ENCODE results near the gene CDK19. TPM values are rescaled to one million over a fixed set of nuclear protein-coding genes. Genes with fewer than 3 reads are reported as not detected.

Gene CDK19
- polyA plus RNA-seq, 1 donor (not counting 4 experiments of a cell fraction or from before 2014, with no cell fraction given) = 6.4 TPM

- no peak overlapping the region for H3K4me2 ChIP-seq (ENCODE audit: control insufficient read depth, extremely low read depth, insufficient read depth, low read depth, low read length)
- dilution Hi-C loops (cut with MboI; ENCODE audit: extremely low pct_ligation_motif_present, low sequenced_read_pairs) = no loop called here
- H3K9ac ChIP-seq (ENCODE audit: control insufficient read depth, extremely low read depth, insufficient read depth, low read length) = no peak overlapping the region
- H3K27me3 ChIP-seq (ENCODE audit: control insufficient read depth, extremely low read depth, insufficient read depth, low read length) = no peaks in the 10 kb centered on the region
- DNase-seq (ENCODE audit: low read depth, low spot score) (no peak), FAIRE-seq (no peak)
- no peaks in the 10 kb centered on the region for H4K20me1 ChIP-seq (ENCODE audit: control insufficient read depth, extremely low read depth, insufficient read depth, low read length)
- no peaks in the 10 kb centered on the region for H3K9me3 ChIP-seq (ENCODE audit: control insufficient read depth, low read depth, low read length)
- no peak overlapping the region for H3K4me3 ChIP-seq (ENCODE audit: control insufficient read depth in 2 of 3, extremely low read depth in 1 of 3, insufficient read depth in 2 of 3, low read depth in 1 of 3, low read length in 3 of 3)
- H3K9me1 ChIP-seq (ENCODE audit: control insufficient read depth, extremely low read depth, insufficient read depth, low read length) = no peaks in the 10 kb centered on the region
- H3K36me3 ChIP-seq (ENCODE audit: control insufficient read depth in 2 of 2, extremely low read depth in 1 of 2, insufficient read depth in 2 of 2, low read length in 2 of 2) = no peaks in the 10 kb centered on the region
- TF ChIP-seq, protein P1, sequence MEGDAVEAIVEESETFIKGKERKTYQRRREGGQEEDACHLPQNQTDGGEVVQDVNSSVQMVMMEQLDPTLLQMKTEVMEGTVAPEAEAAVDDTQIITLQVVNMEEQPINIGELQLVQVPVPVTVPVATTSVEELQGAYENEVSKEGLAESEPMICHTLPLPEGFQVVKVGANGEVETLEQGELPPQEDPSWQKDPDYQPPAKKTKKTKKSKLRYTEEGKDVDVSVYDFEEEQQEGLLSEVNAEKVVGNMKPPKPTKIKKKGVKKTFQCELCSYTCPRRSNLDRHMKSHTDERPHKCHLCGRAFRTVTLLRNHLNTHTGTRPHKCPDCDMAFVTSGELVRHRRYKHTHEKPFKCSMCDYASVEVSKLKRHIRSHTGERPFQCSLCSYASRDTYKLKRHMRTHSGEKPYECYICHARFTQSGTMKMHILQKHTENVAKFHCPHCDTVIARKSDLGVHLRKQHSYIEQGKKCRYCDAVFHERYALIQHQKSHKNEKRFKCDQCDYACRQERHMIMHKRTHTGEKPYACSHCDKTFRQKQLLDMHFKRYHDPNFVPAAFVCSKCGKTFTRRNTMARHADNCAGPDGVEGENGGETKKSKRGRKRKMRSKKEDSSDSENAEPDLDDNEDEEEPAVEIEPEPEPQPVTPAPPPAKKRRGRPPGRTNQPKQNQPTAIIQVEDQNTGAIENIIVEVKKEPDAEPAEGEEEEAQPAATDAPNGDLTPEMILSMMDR (optimal IDR thresholded peaks at IDR 0.05 in 1 of 3, IDR thresholded peaks at IDR 0.05 in 1 of 3, conservative IDR thresholded peaks at IDR 0.05 in 1 of 3; ENCODE audit: extremely low read depth in 1 of 3, insufficient read depth in 2 of 3, low read length in 3 of 3) = no peak
- no peak for TF ChIP-seq EZH2 (IDR thresholded peaks at IDR 0.05; ENCODE audit: low read length)
- no peaks in the 10 kb centered on the region for H3K79me2 ChIP-seq (ENCODE audit: control insufficient read depth, insufficient read depth, low read length)
- H3K27ac ChIP-seq (ENCODE audit: control insufficient read depth, insufficient read depth, low read length) = no peak overlapping the region
- H2AFZ ChIP-seq (ENCODE audit: control insufficient read depth, low read length) = no peak overlapping the region
- H3K4me1 ChIP-seq (ENCODE audit: control insufficient read depth, extremely low read depth, insufficient read depth, low read length) = peaks cover 5% of the 10 kb centered on the region
Measured at GRCh38 chr6:110757926-110758325, 57.3 kb downstream of the CDK19 start.

GRCh38 chr6:110756817-110757216, 58.5 kb downstream of the CDK19 start:
- Histone ChIP-seq H3K79me2 (ENCODE audit: control insufficient read depth, insufficient read depth, low read length) (no peaks in the 10 kb centered on the region), H3K27me3 (ENCODE audit: control insufficient read depth, extremely low read depth, insufficient read depth, low read length) (no peaks in the 10 kb centered on the region), H3K36me3 (ENCODE audit: control insufficient read depth in 2 of 2, extremely low read depth in 1 of 2, insufficient read depth in 2 of 2, low read length in 2 of 2) (no peaks in the 10 kb centered on the region), H2AFZ (ENCODE audit: control insufficient read depth, low read length) (no peak overlapping the region), H3K9me1 (ENCODE audit: control insufficient read depth, extremely low read depth, insufficient read depth, low read length) (no peaks in the 10 kb centered on the region), H3K4me3 (ENCODE audit: control insufficient read depth in 2 of 3, extremely low read depth in 1 of 3, insufficient read depth in 2 of 3, low read depth in 1 of 3, low read length in 3 of 3) (no peak overlapping the region), H3K9me3 (ENCODE audit: control insufficient read depth, low read depth, low read length) (no peaks in the 10 kb centered on the region), H3K9ac (ENCODE audit: control insufficient read depth, extremely low read depth, insufficient read depth, low read length) (no peak overlapping the region), H4K20me1 (ENCODE audit: control insufficient read depth, extremely low read depth, insufficient read depth, low read length) (no peaks in the 10 kb centered on the region), H3K4me2 (ENCODE audit: control insufficient read depth, extremely low read depth, insufficient read depth, low read depth, low read length) (no peak overlapping the region), H3K27ac (ENCODE audit: control insufficient read depth, insufficient read depth, low read length) (no peak overlapping the region), H3K4me1 (ENCODE audit: control insufficient read depth, extremely low read depth, insufficient read depth, low read length) (peaks cover 5% of the 10 kb centered on the region)
- TF ChIP-seq, protein P1 (optimal IDR thresholded peaks at IDR 0.05 in 1 of 3, IDR thresholded peaks at IDR 0.05 in 1 of 3, conservative IDR thresholded peaks at IDR 0.05 in 1 of 3; ENCODE audit: extremely low read depth in 1 of 3, insufficient read depth in 2 of 3, low read length in 3 of 3) = no peak
- no peak for TF ChIP-seq EZH2 (IDR thresholded peaks at IDR 0.05; ENCODE audit: low read length)
- no peak for DNase-seq (ENCODE audit: low read depth, low spot score)
- no peak for FAIRE-seq
- dilution Hi-C loops (cut with MboI; ENCODE audit: extremely low pct_ligation_motif_present, low sequenced_read_pairs) = no loop called here
